Activated CD4-positive, alpha-beta T cell treated with anti-CD3 and anti-CD28 coated beads, Interleukin-2, amount 10 ng/mL, durations not matched to agents 7 days and 5 days (primary cell): ENCODE results near the gene BARD1. TPM values are rescaled to one million over a fixed set of nuclear protein-coding genes. Genes with fewer than 3 reads are reported as not detected.
"Not testable (repeated sequence)": the region's sequence is repeated elsewhere in the genome, so short reads cannot be mapped to it uniquely, and the experiment has no call there.

ENCODE experiments used
- CTCF ChIA-PET: fragments of 350-600 bp; sonication (Branson Sonifier 250); formaldehyde crosslinking; loops from one replicate; lab custom pipeline; 2021; ENCODE audit warnings: antibody characterized with exemption; lab: Charles Lee
- POLR2A ChIA-PET: fragments of 350-600 bp; sonication (Branson Sonifier 250); formaldehyde crosslinking; loops from one replicate; lab custom pipeline; 2021; ENCODE audit warnings: antibody characterized with exemption; lab: Charles Lee
- DNase-seq: peaks from one replicate; pipeline ENCODE4 v3.0.0-alpha.2; 2020
- H3K27ac Mint-ChIP-seq: one replicate; pipeline ENCODE4 v1.8.0; 2021; ENCODE audit warnings: mild to moderate bottlenecking, moderate library complexity, mixed read lengths
- H3K27me3 Mint-ChIP-seq: one replicate; pipeline ENCODE4 v1.8.0; 2021; ENCODE audit warnings: mixed read lengths
- H3K36me3 Mint-ChIP-seq: one replicate; pipeline ENCODE4 v1.8.0; 2021; ENCODE audit warnings: low read depth, mixed read lengths
- H3K4me1 Mint-ChIP-seq: one replicate; pipeline ENCODE4 v1.8.0; 2021; ENCODE audit warnings: mixed read lengths
- H3K4me3 Mint-ChIP-seq: one replicate; pipeline ENCODE4 v1.8.0; 2021; ENCODE audit warnings: mild to moderate bottlenecking, moderate library complexity, mixed read lengths
- H3K9me3 Mint-ChIP-seq: one replicate; pipeline ENCODE4 v1.8.0; 2021; ENCODE audit warnings: mixed read lengths
- total RNA-seq, 2 experiments: library from RNA; stranded (reverse); gene quantifications; one replicate each; pipeline ENCODE4 v1.2.3, GENCODE V29; 2021

BARD1 gene
- total RNA-seq, 2 experiments from 2014 or later: 51.5 to 57.4 TPM

- peaks cover 6% of the 10 kb centered on the region for H3K9me3 Mint-ChIP-seq
- no peak overlapping the region for H3K4me3 Mint-ChIP-seq
- no peaks in the 10 kb centered on the region for H3K4me1 Mint-ChIP-seq
- DNase-seq: no peak
- CTCF ChIA-PET: no interaction called here
- no peaks in the 10 kb centered on the region for H3K27me3 Mint-ChIP-seq
- POLR2A ChIA-PET: no interaction called here
- H3K36me3 Mint-ChIP-seq: no peaks in the 10 kb centered on the region
- no peak overlapping the region for H3K27ac Mint-ChIP-seq
These were observed 112.8 kb downstream of the BARD1 start for GRCh38 chr2:214696681-214697080.

- peaks cover 2% of the 10 kb centered on the region for H3K9me3 Mint-ChIP-seq
- H3K4me3 Mint-ChIP-seq: no peak overlapping the region
- CTCF ChIA-PET: no interaction called here
- no peaks in the 10 kb centered on the region for H3K4me1 Mint-ChIP-seq
- H3K27ac Mint-ChIP-seq: no peak overlapping the region
- H3K27me3 Mint-ChIP-seq: no peaks in the 10 kb centered on the region
- DNase-seq: no peak
- POLR2A ChIA-PET: no interaction called here
- H3K36me3 Mint-ChIP-seq: no peaks in the 10 kb centered on the region
These were observed 113.7 kb downstream of the BARD1 start for GRCh38 chr2:214695789-214696188.

GRCh38 chr2:214683557-214683956 is 125.9 kb downstream of the BARD1 start:
- CTCF ChIA-PET, H3K27me3 Mint-ChIP-seq, DNase-seq, H3K36me3 Mint-ChIP-seq, POLR2A ChIA-PET, H3K9me3 Mint-ChIP-seq: not testable (repeated sequence)
- Mint-ChIP-seq H3K27ac (peak overlapping the region; percentile 85), H3K4me1 (peaks cover 13% of the 10 kb centered on the region), H3K4me3 (peak overlapping the region; percentile 77)

- no peak overlapping the region for H3K27ac Mint-ChIP-seq
- H3K36me3 Mint-ChIP-seq: no peaks in the 10 kb centered on the region
- peaks cover 13% of the 10 kb centered on the region for H3K4me1 Mint-ChIP-seq
- POLR2A ChIA-PET: no interaction called here
- CTCF ChIA-PET: no interaction called here
- H3K27me3 Mint-ChIP-seq: peaks cover 6% of the 10 kb centered on the region
- no peak for DNase-seq
- H3K4me3 Mint-ChIP-seq: no peak overlapping the region
- H3K9me3 Mint-ChIP-seq: no peaks in the 10 kb centered on the region
These were observed 129.7 kb downstream of the BARD1 start for GRCh38 chr2:214679736-214680135.

DNA sequence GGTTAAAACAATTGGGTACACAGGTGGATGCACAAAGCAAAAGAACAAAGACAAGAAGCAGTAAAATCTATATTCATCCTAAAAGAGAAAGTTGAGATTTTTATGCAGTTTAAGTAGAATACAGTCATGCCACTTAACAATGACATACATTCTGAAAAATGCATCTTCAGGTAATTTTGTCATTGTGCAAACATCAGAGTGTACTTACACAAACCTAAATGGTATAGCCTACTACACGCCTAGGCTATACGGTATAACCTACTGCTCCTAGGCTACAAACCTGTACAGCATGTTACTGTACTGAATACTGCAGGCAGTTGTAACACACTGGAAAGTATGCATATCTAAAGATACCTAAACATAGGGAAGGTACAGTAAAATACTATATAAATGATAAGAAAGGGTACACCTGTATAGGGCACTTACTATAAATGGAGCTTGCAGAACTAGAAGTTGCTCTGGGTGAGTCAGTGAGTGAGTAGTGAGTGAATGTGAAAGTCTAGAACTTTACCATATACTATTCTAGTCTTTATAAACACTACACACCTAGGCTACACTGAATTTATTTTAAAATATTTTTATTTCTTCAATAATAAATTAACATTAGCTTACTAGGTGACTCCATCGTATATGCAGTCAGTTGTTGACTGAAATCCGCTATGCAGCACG is 132.9 kb downstream of the BARD1 start:
- CTCF ChIA-PET: no interaction called here
- POLR2A ChIA-PET: no interaction called here
- no peak for DNase-seq
- Mint-ChIP-seq H3K9me3 (peaks cover 4% of the 10 kb centered on the region), H3K4me3 (no peak overlapping the region), H3K27me3 (no peaks in the 10 kb centered on the region), H3K4me1 (peaks cover 7% of the 10 kb centered on the region), H3K27ac (no peak overlapping the region), H3K36me3 (no peaks in the 10 kb centered on the region)
